HG02798 (cell line): ENCODE results near the gene ADARB1.

Experiments
- ATAC-seq: cut with Tn5 transposase; IDR thresholded peaks from one replicate; pipeline ENCODE4 v1.9.1; 2021; ENCODE audit warnings: mild to moderate bottlenecking; ENCODE audit not compliant: unreplicated experiment, poor library complexity

The ADARB1 gene

GRCh38 chr21:45186709-45187108, 112.3 kb downstream of the ADARB1 start:
- no peak for ATAC-seq

GRCh38 chr21:45187646-45188045, 113.3 kb downstream of the ADARB1 start:
- ATAC-seq, result no peak

DNA sequence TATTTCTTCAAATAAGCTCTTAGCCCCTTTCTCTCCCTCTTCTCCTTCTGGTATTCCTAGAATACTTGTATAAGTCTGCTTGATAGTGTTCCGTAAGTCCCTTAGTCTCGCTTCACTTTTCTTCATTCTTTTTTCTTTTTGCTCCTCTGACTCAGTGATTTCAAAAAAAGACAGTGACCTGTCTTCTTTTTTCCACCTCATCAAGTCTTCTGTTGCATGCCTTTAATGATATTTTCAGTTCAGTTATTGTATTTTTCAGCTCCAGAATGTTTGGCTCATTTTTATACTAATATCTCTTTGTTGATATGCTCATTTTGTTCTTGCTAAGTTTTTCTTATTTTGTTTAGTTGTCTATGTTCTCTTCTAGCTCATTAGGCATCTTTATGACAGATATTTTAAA, 115.6 kb downstream of the ADARB1 start:
- no peak for ATAC-seq

DNA sequence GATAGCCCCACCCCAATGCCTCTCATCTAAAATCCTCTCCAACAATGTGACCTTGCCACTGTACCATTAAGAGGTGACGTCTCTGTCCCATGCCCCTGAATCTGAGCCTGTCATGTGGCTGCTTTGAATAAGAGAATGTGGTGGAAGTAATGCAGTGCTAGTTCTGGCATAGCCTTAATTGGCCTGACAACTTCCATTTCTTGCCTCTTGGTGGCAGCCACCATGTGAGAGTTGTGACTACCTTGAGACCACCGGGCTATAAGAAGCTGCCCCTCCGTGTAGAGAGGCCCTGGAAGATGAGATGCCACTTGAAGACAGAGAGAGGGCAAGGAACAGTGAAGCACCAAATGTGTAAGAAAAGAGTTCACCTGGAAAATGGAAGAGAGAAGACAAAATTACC, 118.0 kb downstream of the ADARB1 start:
- ATAC-seq, result no peak

DNA sequence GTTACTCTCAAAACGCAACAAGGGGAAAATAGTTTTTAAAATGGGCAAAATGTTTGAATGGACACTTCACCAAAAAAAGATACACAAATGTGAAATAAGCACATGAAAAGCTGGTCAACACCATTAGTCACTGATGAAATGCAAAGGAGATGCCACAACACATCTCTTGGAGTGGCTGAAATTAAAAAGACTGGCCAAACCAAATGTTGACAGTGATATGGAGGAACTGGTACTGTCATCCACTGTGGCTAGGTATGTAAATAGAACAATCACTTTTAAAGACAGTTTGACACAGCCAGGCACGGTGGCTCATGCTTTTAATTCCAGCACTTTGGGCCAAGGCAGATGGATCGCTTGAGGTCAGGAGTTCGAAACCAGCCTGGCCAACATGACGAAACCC, 122.2 kb downstream of the ADARB1 start:
- ATAC-seq, result no peak

GRCh38 chr21:45199201-45199600, 124.8 kb downstream of the ADARB1 start:
- ATAC-seq, result no peak

DNA sequence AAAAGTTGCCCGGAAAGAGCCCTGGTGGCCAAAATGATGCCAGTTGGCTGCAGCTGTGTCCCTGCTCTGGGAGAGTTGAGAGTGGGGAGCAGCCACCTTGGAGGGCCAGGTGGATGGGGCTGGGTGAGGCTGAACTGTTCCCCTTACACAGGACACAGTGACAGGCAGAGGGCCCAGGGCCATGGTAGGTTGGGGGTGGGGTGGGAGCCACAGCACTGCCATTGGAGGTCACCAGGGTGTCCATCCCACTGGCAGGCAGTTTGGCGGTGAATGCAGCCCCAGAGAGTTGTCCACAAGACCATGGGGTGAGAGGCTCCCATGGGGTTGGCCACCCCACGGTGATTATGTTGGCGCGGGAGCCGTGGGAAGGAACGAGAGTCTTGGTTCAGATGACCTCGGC, 125.7 kb downstream of the ADARB1 start:
- no peak for ATAC-seq

DNA sequence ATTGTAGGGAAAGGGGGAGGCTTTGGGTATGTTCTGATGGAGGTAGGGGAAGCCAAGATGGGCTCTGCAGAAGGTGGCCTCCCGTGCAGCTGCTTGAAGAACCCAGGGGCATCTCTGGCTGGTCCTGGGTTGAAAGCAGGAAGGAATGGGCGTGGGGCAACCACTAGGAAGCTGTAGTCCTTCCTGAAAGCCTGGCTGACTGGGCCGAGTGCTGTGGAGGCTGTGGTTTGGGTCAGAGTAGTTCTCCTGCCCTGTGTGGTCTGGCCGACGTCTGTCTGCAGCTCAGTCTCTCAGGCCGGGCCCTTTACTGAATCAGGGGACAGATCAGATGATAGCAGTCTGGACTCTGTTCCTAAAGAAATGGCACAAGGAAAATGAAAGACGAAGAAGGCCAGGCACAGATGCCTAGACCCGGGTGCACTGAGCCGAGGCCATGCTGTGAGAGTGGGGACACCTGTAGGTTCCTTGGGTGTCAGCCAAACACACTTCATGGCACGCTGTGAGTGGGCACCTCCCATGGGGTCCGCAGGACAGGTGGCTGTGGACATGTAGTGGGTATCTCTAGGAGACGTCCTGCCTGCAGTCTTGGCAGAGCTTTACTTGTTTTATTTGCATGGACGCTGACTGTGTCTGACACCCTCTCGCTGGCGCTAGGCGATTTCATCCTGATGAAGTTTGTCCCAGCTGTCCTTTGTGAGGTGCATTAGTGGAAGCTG, 126.4 kb downstream of the ADARB1 start:
- no peak for ATAC-seq

- no peak for ATAC-seq
Observed at GRCh38 chr21:45202344-45202743, 128.0 kb downstream of the ADARB1 start.

GRCh38 chr21:45202889-45203288, 128.5 kb downstream of the ADARB1 start:
- ATAC-seq, result no peak

DNA sequence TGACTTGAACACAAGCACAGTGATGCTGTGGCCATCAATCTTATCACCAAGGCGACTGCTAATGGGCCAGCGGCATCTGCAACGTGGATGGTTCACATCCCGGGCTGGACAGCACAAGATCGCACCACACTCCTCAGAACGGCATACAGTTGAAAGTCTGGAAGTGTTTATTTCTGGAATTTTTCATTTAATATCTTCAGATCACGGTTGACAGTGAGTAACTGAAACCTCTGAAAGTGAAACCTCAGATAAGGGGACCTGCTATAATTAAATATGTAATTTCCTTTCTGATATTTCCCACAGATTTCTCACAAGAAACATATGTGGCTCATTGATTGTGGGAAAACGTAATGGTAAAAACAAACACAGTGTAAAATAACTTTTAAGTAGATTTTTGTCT, 129.6 kb downstream of the ADARB1 start:
- ATAC-seq, result no peak

GRCh38 chr21:45204395-45204794, 130.0 kb downstream of the ADARB1 start:
- no peak for ATAC-seq

DNA sequence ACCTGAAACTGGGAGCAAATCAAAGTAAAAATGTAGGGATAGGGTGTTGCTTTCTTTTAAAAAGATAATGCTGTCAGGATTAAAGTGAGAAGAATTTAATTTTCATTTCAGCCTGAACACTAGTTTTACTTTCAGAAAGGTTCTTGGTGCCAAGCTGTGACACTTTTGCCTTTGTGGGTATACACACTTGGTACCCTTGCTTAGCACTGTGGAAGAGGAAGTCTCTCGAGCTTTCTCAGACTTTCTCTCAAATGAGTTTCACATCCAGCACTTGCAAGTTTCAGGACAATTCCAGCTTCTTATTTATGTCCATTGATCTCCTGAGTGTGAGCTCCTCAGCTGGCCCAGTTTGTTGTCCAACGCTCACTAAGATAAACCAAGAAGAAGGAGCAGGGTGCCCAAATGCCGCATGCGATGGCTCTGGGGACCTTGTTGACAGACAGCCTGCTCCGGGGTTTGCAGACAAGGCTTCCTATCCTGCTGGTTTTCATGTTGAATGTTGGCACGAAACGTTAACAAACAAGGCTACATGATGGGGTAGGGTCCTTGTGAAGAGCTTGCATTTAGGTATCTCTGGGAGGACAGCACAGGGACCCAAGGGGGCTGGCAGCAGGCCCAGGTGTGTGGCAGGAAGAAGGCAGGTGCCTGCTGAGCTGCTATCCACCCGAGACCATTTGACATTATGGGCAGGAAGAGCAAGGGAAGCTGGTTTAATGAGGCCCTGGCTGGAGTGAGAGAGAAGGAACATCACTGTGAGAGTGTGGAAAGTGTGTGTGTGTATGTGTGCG, 133.7 kb downstream of the ADARB1 start:
- ATAC-seq, result no peak

- ATAC-seq, result no peak
Observed at GRCh38 chr21:45208627-45208951, 134.2 kb downstream of the ADARB1 start.

GRCh38 chr21:45209046-45209445, 134.7 kb downstream of the ADARB1 start:
- ATAC-seq, result no peak

DNA sequence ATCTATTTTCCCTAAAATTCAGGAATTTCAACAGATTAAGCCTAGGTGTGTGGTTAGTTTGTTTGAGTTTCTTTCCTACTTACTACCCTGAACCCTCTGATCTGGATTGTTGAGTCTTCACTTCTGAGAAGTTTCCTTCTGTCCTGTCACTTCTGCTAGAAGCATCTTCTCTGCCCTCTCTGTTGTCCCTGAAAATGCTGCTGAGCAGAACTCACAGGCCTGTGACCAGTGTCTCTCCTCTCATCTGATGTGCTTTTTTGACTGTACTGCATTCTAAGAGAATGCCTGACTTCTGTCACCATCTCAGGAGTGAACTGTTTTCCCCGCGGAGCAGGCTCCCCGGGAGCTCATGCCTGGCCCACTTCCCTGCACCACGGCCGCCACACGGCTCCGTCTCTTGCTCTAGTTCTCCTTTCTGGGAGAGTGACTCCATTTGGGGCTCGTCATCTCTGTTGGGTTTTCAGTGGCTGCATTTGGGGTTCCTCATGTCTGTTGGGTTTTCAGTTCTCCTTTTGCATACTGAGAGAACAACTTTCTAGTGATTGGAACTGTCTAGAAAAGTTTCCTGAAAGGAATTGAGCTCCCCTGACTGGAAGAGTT, 135.4 kb downstream of the ADARB1 start:
- no peak for ATAC-seq

DNA sequence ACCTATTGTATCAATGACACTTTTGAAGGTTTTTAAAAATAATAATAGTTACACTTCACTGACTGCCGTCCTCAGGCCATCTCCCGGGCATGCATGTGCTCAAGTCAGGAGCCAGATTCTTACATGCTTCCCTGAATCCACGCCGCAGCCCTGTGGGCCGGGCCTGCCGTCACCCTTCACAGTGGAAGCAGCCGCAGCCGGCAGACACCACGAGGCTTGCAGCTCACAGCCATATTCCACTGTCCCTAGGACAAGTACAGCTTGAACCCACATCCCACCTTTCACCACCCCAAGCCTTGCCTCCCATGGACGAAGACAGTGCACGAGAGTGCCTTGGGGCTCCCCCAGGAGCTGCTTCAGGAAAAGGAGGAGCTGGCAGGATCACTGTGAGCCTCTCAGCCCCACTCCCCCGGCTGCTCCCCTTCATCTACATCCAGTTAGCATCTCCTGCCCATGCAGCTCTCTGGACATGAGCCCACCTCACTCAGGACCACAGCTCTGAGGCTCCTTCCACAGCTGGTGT, 136.1 kb downstream of the ADARB1 start:
- no peak for ATAC-seq

- no peak for ATAC-seq
Observed at GRCh38 chr21:45211661-45212060, 137.3 kb downstream of the ADARB1 start.

DNA sequence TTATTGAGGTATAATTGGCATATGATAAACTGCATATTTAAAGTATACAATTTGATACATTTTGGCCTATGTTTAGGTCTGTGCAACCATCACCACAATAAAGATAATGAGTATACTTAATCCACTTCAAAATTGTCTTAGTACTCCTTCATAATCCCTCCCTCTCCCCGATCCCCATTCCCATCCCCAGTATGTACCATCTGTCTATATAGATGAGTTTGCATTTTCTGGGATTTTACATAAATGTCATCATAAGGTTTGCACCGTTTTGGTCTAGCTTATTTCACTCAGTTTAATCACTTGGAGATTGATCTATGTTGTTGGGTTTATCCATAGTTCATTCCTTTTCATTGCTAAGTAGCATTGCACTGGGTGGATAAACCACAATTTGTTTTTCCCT, 139.0 kb downstream of the ADARB1 start:
- ATAC-seq, result no peak

DNA sequence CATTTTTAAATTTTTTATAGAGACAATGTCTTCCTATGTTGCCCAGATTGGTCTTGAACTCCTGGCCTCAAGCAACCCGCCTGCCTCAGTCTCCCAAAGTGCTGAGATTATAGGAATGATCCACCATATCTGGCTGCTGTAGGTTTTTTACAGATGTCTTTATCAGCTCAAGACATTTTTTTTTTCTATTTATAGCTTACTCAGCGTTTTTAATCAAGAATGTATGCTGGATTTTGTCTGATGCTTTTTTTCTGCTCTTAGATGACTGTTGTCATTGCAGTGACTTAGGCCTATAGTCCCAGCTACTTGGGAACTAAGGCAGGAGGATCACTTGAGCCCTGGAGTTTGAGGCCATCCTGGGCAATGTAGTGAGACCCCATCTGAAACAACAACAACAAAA, 140.8 kb downstream of the ADARB1 start:
- no peak for ATAC-seq

GRCh38 chr21:45217010-45217409, 142.6 kb downstream of the ADARB1 start:
- no peak for ATAC-seq
